ENCODE results near the gene MTFP1.

The MTFP1 gene

DNA sequence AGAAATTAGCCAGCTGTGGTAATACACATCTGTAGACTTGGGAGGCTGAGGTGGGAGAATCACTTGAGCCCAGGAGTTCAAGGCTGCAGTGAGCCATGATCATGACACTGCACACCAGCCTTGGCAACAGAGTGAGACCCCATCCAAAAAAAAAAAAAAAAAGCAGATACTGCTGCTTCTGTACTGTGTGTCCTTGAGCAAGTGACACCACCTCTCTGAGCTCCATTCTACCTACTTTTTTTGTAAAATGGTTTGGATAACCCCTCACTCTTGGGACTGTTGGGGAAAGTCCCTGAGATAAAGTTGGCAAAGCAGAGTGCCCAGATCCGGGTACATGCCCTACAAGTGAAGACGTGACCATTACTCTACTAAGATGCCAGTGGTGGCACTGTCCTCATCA lies 43.6 kb downstream of the MTFP1 start:
- H3K27me3 ChIP-seq = peaks cover 6% of the 10 kb centered on the region; the same call in 1 of the 2 replicates
- H3K4me1 ChIP-seq = no peaks in the 10 kb centered on the region

DNA sequence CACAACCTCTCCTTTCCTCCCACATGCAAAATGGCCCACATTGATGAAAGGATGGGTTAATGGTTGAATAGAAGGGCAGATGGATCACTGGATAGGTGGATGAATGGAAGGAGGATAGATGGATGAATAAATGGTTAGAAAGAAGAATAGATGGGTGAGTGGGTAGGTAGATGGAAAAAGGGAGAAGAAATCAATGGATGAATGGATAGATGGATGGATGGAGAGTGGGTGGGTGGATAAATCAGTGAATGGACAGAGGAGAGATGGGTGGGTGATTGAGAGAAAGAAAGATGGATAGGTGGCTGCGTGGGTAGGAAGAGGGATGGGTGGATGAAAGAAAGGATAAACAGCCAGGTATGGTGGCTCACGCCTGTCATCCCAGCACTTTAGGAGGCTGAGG lies 45.1 kb downstream of the MTFP1 start:
- Histone ChIP-seq H3K9me3 (no peaks in the 10 kb centered on the region), H3K27me3 (peaks cover 6% of the 10 kb centered on the region; the same call in 1 of the 2 replicates), H3K36me3 (no peaks in the 10 kb centered on the region), H3K4me3 (ENCODE audit: low read depth, low read length) (no peak overlapping the region), H3K4me1 (no peaks in the 10 kb centered on the region)
- DNase-seq = no peak
- TF ChIP-seq, protein P1, sequence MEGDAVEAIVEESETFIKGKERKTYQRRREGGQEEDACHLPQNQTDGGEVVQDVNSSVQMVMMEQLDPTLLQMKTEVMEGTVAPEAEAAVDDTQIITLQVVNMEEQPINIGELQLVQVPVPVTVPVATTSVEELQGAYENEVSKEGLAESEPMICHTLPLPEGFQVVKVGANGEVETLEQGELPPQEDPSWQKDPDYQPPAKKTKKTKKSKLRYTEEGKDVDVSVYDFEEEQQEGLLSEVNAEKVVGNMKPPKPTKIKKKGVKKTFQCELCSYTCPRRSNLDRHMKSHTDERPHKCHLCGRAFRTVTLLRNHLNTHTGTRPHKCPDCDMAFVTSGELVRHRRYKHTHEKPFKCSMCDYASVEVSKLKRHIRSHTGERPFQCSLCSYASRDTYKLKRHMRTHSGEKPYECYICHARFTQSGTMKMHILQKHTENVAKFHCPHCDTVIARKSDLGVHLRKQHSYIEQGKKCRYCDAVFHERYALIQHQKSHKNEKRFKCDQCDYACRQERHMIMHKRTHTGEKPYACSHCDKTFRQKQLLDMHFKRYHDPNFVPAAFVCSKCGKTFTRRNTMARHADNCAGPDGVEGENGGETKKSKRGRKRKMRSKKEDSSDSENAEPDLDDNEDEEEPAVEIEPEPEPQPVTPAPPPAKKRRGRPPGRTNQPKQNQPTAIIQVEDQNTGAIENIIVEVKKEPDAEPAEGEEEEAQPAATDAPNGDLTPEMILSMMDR (IDR thresholded peaks at IDR 0.05; ENCODE audit: low read depth, low read length) = no peak

More for the DNA sequence above, 43.6 kb downstream of the MTFP1 start:
- TF ChIP-seq, protein P1 (IDR thresholded peaks at IDR 0.05; ENCODE audit: low read depth, low read length) = no peak
- no peak overlapping the region for H3K4me3 ChIP-seq (ENCODE audit: low read depth, low read length)
- H3K9me3 ChIP-seq = no peaks in the 10 kb centered on the region
- no peak for DNase-seq
- H3K36me3 ChIP-seq = no peaks in the 10 kb centered on the region

DNA sequence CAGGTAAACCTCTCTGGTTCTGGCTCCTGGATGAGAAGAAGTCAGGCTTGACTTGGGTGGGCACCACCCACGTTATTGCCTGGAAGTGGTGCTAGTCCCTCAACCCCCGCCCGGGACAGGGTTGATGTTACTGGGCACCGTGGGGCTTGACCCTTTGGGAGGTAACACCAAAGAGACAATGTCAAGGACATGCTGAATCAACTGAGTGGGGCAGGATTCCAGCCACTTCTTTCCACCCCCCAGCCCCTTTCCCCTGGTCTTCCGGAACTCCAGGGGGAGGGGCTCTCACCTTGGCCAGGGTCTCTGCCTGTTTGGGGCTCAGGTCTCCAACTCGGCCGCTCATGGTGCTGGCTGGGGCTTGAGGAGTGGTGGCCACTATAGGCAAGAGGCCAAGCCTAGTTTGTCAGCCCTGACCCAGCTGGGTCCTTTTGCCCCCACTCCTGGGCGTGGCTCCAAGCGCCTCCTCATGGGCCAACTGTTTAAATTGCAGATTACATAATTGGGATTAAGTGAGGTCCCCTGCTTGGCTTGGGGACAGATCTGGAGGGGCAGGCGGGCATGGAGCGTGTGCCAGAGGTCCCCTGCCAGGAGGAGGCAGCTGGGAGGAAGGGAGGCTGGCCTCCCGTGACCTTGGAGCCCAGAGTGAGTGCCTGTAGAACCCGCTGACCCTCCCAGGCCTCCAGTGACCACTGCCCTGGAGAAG lies 46.2 kb downstream of the MTFP1 start, which contains the start of gene SEC14L3:
Gene SEC14L3, minus strand, starts transcription at position 402 of the 703 bp plus-strand sequence. Its CDS starts 59 bp downstream, at position 343.
- no peaks in the 10 kb centered on the region for H3K4me1 ChIP-seq
- no peaks in the 10 kb centered on the region for H3K9me3 ChIP-seq
- peaks cover 6% of the 10 kb centered on the region; the same call in 1 of the 2 replicates for H3K27me3 ChIP-seq
- TF ChIP-seq, protein P1 (IDR thresholded peaks at IDR 0.05; ENCODE audit: low read depth, low read length) = no peak
- H3K36me3 ChIP-seq = no peaks in the 10 kb centered on the region
- no peak for DNase-seq
- H3K4me3 ChIP-seq (ENCODE audit: low read depth, low read length) = no peak within 1 kb of the TSS

DNA sequence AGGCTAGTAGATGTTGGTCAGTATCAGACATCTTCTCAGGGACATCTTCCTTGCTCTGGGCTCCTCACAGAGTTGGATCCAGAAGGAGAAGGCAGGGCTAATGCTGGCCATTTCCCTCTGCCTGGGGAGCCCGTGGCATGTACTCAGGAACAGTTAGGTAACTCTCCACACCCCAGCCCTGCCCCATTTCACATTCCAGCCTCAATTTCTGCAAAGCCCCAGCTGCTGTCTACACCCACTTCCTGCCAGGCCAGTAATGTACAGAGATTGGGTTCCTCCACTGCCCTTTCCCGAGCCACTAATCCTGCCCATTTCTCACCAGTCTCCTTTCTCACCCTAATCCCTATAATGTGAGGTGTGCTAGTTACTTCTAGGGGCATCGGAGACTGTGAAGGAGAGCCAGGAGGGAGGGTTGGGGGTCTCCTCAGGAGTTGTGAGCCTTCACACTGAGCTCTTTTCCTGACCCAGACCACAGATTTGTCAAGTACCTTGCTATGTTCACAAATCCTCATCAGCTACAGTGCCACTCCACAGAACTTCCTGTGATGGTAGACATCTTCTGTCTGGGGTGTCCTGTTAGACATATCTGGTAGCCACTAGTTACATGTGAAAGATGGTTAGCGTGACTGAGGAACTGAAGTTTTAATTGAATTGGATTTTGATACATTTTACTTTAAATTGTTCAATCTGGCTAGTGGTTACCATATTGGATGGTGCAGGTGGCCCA lies 47.6 kb downstream of the MTFP1 start:
- DNase-seq = no peak

DNA sequence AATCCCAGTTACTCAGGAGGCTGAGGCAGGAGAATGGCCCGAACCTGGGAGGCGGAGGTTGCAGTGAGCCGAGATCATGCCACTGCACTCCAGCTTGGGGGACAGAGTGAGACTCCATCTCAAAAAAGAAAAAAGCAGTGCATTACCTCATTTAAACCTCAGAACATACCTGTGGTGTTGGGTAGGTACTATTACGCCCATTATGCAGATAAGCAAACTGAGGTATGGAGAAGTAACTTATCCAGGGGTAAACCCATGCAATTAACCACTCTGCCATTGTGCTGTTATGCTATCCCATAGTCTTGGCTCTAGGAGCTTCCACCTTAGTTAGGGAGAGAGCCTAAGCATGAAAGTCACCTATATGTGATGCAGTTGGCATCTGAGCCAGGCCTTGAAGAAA lies 48.6 kb downstream of the MTFP1 start:
- H3K9me3 ChIP-seq = no peaks in the 10 kb centered on the region
- DNase-seq = no peak
- TF ChIP-seq, protein P1 (IDR thresholded peaks at IDR 0.05; ENCODE audit: low read depth, low read length) = no peak
- no peak overlapping the region for H3K4me3 ChIP-seq (ENCODE audit: low read depth, low read length)
- H3K4me1 ChIP-seq = no peaks in the 10 kb centered on the region
- peaks cover 21% of the 10 kb centered on the region for H3K27me3 ChIP-seq
- H3K36me3 ChIP-seq = no peaks in the 10 kb centered on the region

More for the DNA sequence above, 47.6 kb downstream of the MTFP1 start:
- Histone ChIP-seq H3K27me3 (peaks cover 14% of the 10 kb centered on the region), H3K9me3 (no peaks in the 10 kb centered on the region), H3K4me3 (ENCODE audit: low read depth, low read length) (no peak overlapping the region), H3K4me1 (no peaks in the 10 kb centered on the region), H3K36me3 (no peaks in the 10 kb centered on the region)
- TF ChIP-seq, protein P1 (IDR thresholded peaks at IDR 0.05; ENCODE audit: low read depth, low read length) = no peak

All from BE2C (cell line).